CD4-positive, alpha-beta T cell treated with Interleukin-15 for 4 hours (primary cell): ENCODE results near the gene BOLA3.
"Not testable (repeated sequence)": the region's sequence is repeated elsewhere in the genome, so short reads cannot be mapped to it uniquely, and the experiment has no call there.

Experiments used
- DNase-seq: peaks from one replicate; pipeline ENCODE4 v3.0.0-alpha.2; 2020; ENCODE audit warnings: low spot score

Gene BOLA3

DNA sequence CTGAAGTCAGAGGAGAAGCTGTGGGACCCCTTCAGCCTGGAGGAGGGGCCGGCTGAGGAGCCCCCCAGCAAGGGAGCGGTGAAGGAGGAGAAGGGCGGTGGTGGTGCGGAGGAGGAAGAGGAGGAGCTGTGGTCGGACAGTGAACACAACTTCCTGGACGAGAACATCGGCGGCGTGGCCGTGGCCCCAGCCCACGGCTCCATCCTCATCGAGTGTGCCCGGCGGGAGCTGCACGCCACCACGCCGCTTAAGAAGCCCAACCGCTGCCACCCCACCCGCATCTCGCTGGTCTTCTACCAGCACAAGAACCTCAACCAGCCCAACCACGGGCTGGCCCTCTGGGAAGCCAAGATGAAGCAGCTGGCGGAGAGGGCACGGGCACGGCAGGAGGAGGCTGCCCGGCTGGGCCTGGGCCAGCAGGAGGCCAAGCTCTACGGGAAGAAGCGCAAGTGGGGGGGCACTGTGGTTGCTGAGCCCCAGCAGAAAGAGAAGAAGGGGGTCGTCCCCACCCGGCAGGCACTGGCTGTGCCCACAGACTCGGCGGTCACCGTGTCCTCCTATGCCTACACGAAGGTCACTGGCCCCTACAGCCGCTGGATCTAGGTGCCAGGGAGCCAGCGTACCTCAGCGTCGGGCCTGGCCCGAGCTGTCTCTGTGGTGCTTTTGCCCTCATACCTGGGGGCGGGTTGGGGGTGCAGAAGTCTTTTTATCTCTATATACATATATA lies 46.0 kb downstream of the BOLA3 start:
- DNase-seq: no peak

DNA sequence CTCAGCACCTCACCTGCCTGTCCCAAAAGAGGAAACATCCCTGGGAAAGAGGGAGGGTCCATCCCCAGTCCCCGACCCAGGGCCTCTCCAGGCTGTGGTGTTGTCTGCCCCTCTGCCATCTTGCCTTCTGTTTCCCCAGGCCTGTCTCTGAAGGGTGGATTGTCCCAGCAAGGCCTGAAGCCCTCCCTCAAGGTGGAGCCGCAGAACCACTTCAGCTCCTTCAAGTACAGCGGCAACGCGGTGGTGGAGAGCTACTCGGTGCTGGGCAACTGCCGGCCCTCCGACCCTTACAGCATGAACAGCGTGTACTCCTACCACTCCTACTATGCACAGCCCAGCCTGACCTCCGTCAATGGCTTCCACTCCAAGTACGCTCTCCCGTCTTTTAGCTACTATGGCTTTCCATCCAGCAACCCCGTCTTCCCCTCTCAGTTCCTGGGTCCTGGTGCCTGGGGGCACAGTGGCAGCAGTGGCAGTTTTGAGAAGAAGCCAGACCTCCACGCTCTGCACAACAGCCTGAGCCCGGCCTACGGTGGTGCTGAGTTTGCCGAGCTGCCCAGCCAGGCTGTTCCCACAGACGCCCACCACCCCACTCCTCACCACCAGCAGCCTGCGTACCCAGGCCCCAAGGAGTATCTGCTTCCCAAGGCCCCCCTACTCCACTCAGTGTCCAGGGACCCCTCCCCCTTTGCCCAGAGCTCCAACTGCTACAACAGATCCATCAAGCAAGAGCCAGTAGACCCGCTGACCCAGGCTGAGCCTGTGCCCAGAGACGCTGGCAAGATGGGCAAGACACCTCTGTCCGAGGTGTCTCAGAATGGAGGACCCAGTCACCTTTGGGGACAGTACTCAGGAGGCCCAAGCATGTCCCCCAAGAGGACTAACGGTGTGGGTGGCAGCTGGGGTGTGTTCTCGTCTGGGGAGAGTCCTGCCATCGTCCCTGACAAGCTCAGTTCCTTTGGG lies 47.2 kb downstream of the BOLA3 start:
- no peak for DNase-seq

- no peak for DNase-seq
Measured at GRCh38 chr2:74099835-74100234, 47.9 kb downstream of the BOLA3 start.

- no peak for DNase-seq
Measured at GRCh38 chr2:74099271-74099670, 48.4 kb downstream of the BOLA3 start.

GRCh38 chr2:74097574-74097973 lies 50.1 kb downstream of the BOLA3 start:
- no peak for DNase-seq

- DNase-seq: no peak
Measured at GRCh38 chr2:74096052-74096451, 51.7 kb downstream of the BOLA3 start.

- no peak for DNase-seq
Measured at GRCh38 chr2:74095632-74096031, 52.1 kb downstream of the BOLA3 start.

DNA sequence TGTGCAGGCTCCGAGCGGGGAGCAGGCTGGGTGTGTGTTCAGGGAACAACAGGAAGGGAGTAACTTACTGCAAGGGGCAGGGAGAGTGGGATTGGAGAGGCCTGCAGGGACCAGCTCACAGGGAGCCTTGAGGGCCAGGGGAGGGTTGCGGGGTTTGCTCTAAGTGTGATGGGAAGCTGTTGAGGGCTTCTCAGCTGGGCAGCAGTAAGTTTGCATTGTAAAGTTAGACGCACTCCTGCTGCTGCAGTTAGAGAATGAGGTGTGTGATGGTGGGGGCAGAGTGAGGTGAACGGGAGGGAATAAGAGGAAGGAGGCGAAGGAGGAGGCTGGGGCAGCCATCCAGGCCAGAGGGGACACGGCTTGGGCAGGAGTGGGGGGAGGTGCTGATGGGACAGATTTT lies 53.4 kb downstream of the BOLA3 start:
- DNase-seq: no peak

GRCh38 chr2:74093840-74094239 lies 53.9 kb downstream of the BOLA3 start:
- no peak for DNase-seq

GRCh38 chr2:74093426-74093825 lies 54.3 kb downstream of the BOLA3 start:
- DNase-seq: no peak

- DNase-seq: no peak
Measured at GRCh38 chr2:74092275-74092674, 55.4 kb downstream of the BOLA3 start.

GRCh38 chr2:74091391-74091790 lies 56.3 kb downstream of the BOLA3 start:
- no peak for DNase-seq

DNA sequence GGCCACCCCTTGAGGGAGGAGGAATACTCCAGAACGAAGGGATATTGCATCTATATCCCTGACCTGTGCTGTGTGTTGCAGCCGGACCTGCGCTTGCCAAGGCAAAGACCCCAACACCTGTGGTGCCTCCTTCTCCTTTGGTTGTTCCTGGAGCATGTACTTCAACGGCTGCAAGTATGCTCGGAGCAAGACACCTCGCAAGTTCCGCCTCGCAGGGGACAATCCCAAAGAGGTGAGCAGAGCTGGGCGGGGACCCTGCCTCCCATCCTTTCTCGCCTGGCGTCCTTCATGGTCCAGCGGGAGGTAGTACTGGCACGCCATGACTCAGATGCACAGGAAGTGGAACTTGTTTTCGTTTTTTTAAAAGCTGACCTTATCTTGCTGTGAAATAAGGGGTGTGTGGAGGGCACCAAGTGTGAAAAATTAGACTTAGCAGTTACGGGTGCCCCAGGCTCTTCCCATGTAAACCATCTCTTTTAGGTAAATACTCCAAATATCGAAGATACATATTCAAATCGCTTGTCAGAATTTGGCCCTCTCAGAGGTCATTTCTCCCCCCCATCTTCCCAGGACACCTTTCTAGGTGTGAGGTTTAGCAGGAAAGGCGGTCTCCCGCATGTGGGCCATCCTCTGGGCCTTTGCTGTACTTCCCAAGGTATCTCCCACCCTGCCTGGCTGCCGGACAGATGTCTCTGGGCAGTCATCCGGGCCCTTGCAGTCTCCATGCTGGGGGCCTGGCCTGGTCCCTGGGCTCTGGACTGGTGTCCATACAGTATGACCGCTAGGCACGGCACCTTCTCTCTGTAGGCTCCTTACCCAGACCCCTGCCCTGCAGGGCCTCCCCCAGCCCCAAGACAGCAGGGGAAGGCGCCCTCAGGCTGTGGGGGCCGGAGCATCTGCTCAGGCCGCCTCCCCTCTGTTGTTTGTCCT lies 57.6 kb downstream of the BOLA3 start:
- no peak for DNase-seq

DNA sequence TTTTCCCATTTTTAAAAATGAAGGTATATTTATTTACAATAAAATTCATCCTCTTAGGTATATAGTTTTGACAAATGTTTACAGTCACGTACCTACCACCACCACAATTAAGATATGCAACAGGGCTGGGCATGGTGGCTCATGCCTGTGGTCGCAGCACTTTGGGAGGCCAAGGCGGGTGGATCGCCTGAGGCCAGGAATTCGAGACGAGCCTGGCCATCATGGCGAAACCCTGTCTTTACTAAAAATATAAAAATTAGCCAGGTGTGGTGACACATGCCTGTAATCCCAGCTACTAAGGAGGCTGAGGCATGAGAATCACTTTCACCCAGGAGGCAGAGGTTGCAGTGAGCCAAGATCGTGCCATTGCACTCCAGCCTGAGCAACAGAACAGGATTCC lies 59.0 kb downstream of the BOLA3 start:
- DNase-seq: not testable (repeated sequence)

DNA sequence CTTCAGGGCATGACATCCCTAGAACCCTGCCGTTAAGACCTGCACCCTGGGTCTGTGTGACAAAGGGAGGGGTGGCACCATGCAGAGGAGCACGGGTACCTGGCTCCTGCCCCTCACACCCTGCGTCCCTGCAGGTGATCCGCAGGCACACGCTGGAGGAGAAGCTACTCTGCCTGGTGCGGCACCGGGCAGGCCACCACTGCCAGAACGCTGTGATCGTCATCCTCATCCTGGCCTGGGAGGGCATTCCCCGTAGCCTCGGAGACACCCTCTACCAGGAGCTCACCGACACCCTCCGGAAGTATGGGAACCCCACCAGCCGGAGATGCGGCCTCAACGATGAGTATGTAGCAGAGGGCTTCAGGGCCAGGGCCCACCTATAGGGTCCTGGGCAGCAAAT lies 60.0 kb downstream of the BOLA3 start:
- DNase-seq: no peak

GRCh38 chr2:74086021-74086420 lies 61.7 kb downstream of the BOLA3 start:
- DNase-seq: no peak
